HG03045 (cell line): ENCODE measurements around the gene NXPE3.

Experiments used
- ATAC-seq: cut with Tn5 transposase; IDR thresholded peaks from one replicate; pipeline ENCODE4 v1.9.1; 2021; ENCODE audit warnings: mild to moderate bottlenecking, moderate library complexity; ENCODE audit not compliant: unreplicated experiment

NXPE3 gene

GRCh38 chr3:101802179-101802578 is 23.2 kb downstream of the NXPE3 start:
- no peak for ATAC-seq

- peak; percentile 92 for ATAC-seq
Observed at GRCh38 chr3:101803173-101803782, 24.3 kb downstream of the NXPE3 start.

- no peak for ATAC-seq
Observed at GRCh38 chr3:101803939-101804338, 24.9 kb downstream of the NXPE3 start.

GRCh38 chr3:101806491-101806890 is 27.5 kb downstream of the NXPE3 start:
- no peak for ATAC-seq

GRCh38 chr3:101807888-101808287 is 28.9 kb downstream of the NXPE3 start:
- peak; percentile 56 for ATAC-seq

GRCh38 chr3:101809178-101810021 is 30.4 kb downstream of the NXPE3 start:
- peak; percentile 44 for ATAC-seq

- ATAC-seq = no peak
Observed at GRCh38 chr3:101810022-101810418, 31.0 kb downstream of the NXPE3 start.

- ATAC-seq = no peak
Observed at GRCh38 chr3:101811875-101812274, 32.9 kb downstream of the NXPE3 start.

GRCh38 chr3:101812895-101813294 is 33.9 kb downstream of the NXPE3 start:
- ATAC-seq = no peak

- no peak for ATAC-seq
Observed at GRCh38 chr3:101813817-101814440, 34.9 kb downstream of the NXPE3 start.

- ATAC-seq = no peak
Observed at GRCh38 chr3:101814835-101815234, 35.8 kb downstream of the NXPE3 start.

GRCh38 chr3:101816215-101817149 is 37.5 kb downstream of the NXPE3 start:
- no peak for ATAC-seq

GRCh38 chr3:101817992-101818391 is 39.0 kb downstream of the NXPE3 start:
- no peak for ATAC-seq

GRCh38 chr3:101819649-101820206 is 40.7 kb downstream of the NXPE3 start:
- no peak for ATAC-seq

- ATAC-seq = no peak
Observed at GRCh38 chr3:101821503-101821902, 42.5 kb downstream of the NXPE3 start.

- no peak for ATAC-seq
Observed at GRCh38 chr3:101823525-101823924, 44.5 kb downstream of the NXPE3 start.

- no peak for ATAC-seq
Observed at GRCh38 chr3:101824702-101825101, 45.7 kb downstream of the NXPE3 start.

- no peak for ATAC-seq
Observed at GRCh38 chr3:101825904-101826445, 47.0 kb downstream of the NXPE3 start.

- ATAC-seq = peak; percentile 90
Observed at GRCh38 chr3:101827211-101828174, 48.5 kb downstream of the NXPE3 start.
